ENCODE data around the gene ATP2C2. TPM values are rescaled to one million over a fixed set of nuclear protein-coding genes. Genes with fewer than 3 reads are reported as not detected.
"Not testable (repeated sequence)": the region's sequence is repeated elsewhere in the genome, so short reads cannot be mapped to it uniquely, and the experiment has no call there.

ATP2C2 gene
- total and polyA plus RNA-seq, 7 experiments from 2014 or later = 0.20 TPM; not detected in 6

- no peak overlapping the region for H3K4me3 Mint-ChIP-seq
- no peaks in the 10 kb centered on the region for H3K9me3 ChIP-seq (ENCODE audit: control insufficient read depth in 2 of 3, low read length in 3 of 3)
- no peaks in the 10 kb centered on the region for H3K4me1 Mint-ChIP-seq
- H3K4me3 ChIP-seq (ENCODE audit: low read length) = no peak overlapping the region
- no peak overlapping the region for H3K27ac Mint-ChIP-seq
- peaks cover 19 to 46% (median 23%) of the 10 kb centered on the region in 5 donors for H3K27me3 Mint-ChIP-seq
- ChIA-PET CTCF (no interaction called here), POLR2A (no interaction called here)
- peaks cover 0 to 5% (median 1%) of the 10 kb centered on the region in 11 donors for H3K9me3 Mint-ChIP-seq
- intact Hi-C loops (cut with micrococcal nuclease) = no loop called here
- H3K36me3 Mint-ChIP-seq = peaks cover 0 to 4% (median 0%) of the 10 kb centered on the region in 5 donors
- DNase-seq (no peak), ATAC-seq (no peak)
- no peak overlapping the region for H3K27ac ChIP-seq (ENCODE audit: low read depth, low read length)
- no peaks in the 10 kb centered on the region for H3K36me3 ChIP-seq (ENCODE audit: control insufficient read depth in 2 of 3, insufficient read depth in 3 of 3, low read length in 3 of 3)
- H3K4me1 ChIP-seq (ENCODE audit: control insufficient read depth in 2 of 2, insufficient read depth in 2 of 2, low read length in 2 of 2) = no peaks in the 10 kb centered on the region
- H3K27me3 ChIP-seq (ENCODE audit: control insufficient read depth in 2 of 2, insufficient read depth in 2 of 2, low read length in 2 of 2) = no peaks in the 10 kb centered on the region
Measured at GRCh38 chr16:84397090-84397489, 28.8 kb downstream of the ATP2C2 start.

- Histone ChIP-seq H3K27me3 (ENCODE audit: control insufficient read depth in 2 of 2, insufficient read depth in 2 of 2, low read length in 2 of 2) (no peaks in the 10 kb centered on the region), H3K4me3 (ENCODE audit: low read length) (no peak overlapping the region), H3K4me1 (ENCODE audit: control insufficient read depth in 2 of 2, insufficient read depth in 2 of 2, low read length in 2 of 2) (no peaks in the 10 kb centered on the region), H3K27ac (ENCODE audit: low read depth, low read length) (no peak overlapping the region), H3K36me3 (ENCODE audit: control insufficient read depth in 2 of 3, insufficient read depth in 3 of 3, low read length in 3 of 3) (no peaks in the 10 kb centered on the region), H3K9me3 (ENCODE audit: control insufficient read depth in 2 of 3, low read length in 3 of 3) (no peaks in the 10 kb centered on the region)
- H3K27me3 Mint-ChIP-seq = peaks cover 24 to 46% (median 30%) of the 10 kb centered on the region in 5 donors
- no peak for DNase-seq
- H3K4me3 Mint-ChIP-seq = no peak overlapping the region
- H3K36me3 Mint-ChIP-seq = peaks cover 0 to 4% (median 0%) of the 10 kb centered on the region in 5 donors
- H3K4me1 Mint-ChIP-seq = no peaks in the 10 kb centered on the region
- peaks cover 0 to 5% (median 1%) of the 10 kb centered on the region in 11 donors for H3K9me3 Mint-ChIP-seq
- ATAC-seq = no peak
- CTCF ChIA-PET = no interaction called here
- H3K27ac Mint-ChIP-seq = no peak overlapping the region
- intact Hi-C loops (cut with micrococcal nuclease) = no loop called here
- POLR2A ChIA-PET = no interaction called here
Measured at GRCh38 chr16:84398701-84399100, 30.4 kb downstream of the ATP2C2 start.

- H3K4me3 Mint-ChIP-seq, H3K9me3 Mint-ChIP-seq, ATAC-seq: not testable (repeated sequence)
Measured at GRCh38 chr16:84399912-84400311, 31.6 kb downstream of the ATP2C2 start.

GRCh38 chr16:84403435-84403834, 35.1 kb downstream of the ATP2C2 start:
- DNase-seq; CTCF ChIA-PET; H3K9me3 Mint-ChIP-seq; H3K4me3 Mint-ChIP-seq; H3K4me3 ChIP-seq (ENCODE audit: low read length); ATAC-seq; H3K27ac ChIP-seq (ENCODE audit: low read depth, low read length); H3K36me3 ChIP-seq (ENCODE audit: control insufficient read depth in 2 of 3, insufficient read depth in 3 of 3, low read length in 3 of 3); POLR2A ChIA-PET; H3K9me3 ChIP-seq (ENCODE audit: control insufficient read depth in 2 of 3, low read length in 3 of 3); intact Hi-C loops (cut with micrococcal nuclease); H3K36me3 Mint-ChIP-seq; H3K4me1 ChIP-seq (ENCODE audit: control insufficient read depth in 2 of 2, insufficient read depth in 2 of 2, low read length in 2 of 2); H3K27me3 ChIP-seq (ENCODE audit: control insufficient read depth in 2 of 2, insufficient read depth in 2 of 2, low read length in 2 of 2); H3K4me1 Mint-ChIP-seq; H3K27ac Mint-ChIP-seq: not testable (repeated sequence)
- peaks cover 38 to 59% (median 45%) of the 10 kb centered on the region in 5 donors for H3K27me3 Mint-ChIP-seq

More at GRCh38 chr16:84399912-84400311, 31.6 kb downstream of the ATP2C2 start:
- H3K27me3 ChIP-seq (ENCODE audit: control insufficient read depth in 2 of 2, insufficient read depth in 2 of 2, low read length in 2 of 2); H3K36me3 ChIP-seq (ENCODE audit: control insufficient read depth in 2 of 3, insufficient read depth in 3 of 3, low read length in 3 of 3); H3K4me3 ChIP-seq (ENCODE audit: low read length); H3K27ac Mint-ChIP-seq; H3K4me1 ChIP-seq (ENCODE audit: control insufficient read depth in 2 of 2, insufficient read depth in 2 of 2, low read length in 2 of 2); H3K27ac ChIP-seq (ENCODE audit: low read depth, low read length); H3K36me3 Mint-ChIP-seq; H3K4me1 Mint-ChIP-seq; POLR2A ChIA-PET; intact Hi-C loops (cut with micrococcal nuclease); DNase-seq; H3K9me3 ChIP-seq (ENCODE audit: control insufficient read depth in 2 of 3, low read length in 3 of 3); CTCF ChIA-PET: not testable (repeated sequence)
- peaks cover 31 to 49% (median 38%) of the 10 kb centered on the region in 5 donors for H3K27me3 Mint-ChIP-seq

GRCh38 chr16:84404324-84404723, 36.0 kb downstream of the ATP2C2 start:
- H3K4me3 Mint-ChIP-seq = no peak overlapping the region
- DNase-seq (no peak), ATAC-seq (no peak)
- no peaks in the 10 kb centered on the region for H3K9me3 ChIP-seq (ENCODE audit: control insufficient read depth in 2 of 3, low read length in 3 of 3)
- H3K36me3 ChIP-seq (ENCODE audit: control insufficient read depth in 2 of 3, insufficient read depth in 3 of 3, low read length in 3 of 3) = no peaks in the 10 kb centered on the region
- peaks cover 0 to 4% (median 0%) of the 10 kb centered on the region in 11 donors for H3K9me3 Mint-ChIP-seq
- no peaks in the 10 kb centered on the region for H3K27me3 ChIP-seq (ENCODE audit: control insufficient read depth in 2 of 2, insufficient read depth in 2 of 2, low read length in 2 of 2)
- no peak overlapping the region for H3K4me3 ChIP-seq (ENCODE audit: low read length)
- intact Hi-C loops (cut with micrococcal nuclease) = no loop called here
- no peak overlapping the region for H3K27ac ChIP-seq (ENCODE audit: low read depth, low read length)
- no peaks in the 10 kb centered on the region for H3K36me3 Mint-ChIP-seq
- CTCF ChIA-PET = no interaction called here
- H3K4me1 ChIP-seq (ENCODE audit: control insufficient read depth in 2 of 2, insufficient read depth in 2 of 2, low read length in 2 of 2) = no peaks in the 10 kb centered on the region
- peaks cover 33 to 59% (median 45%) of the 10 kb centered on the region in 5 donors for H3K27me3 Mint-ChIP-seq
- H3K27ac Mint-ChIP-seq = no peak overlapping the region
- POLR2A ChIA-PET = no interaction called here
- H3K4me1 Mint-ChIP-seq = peaks cover 0 to 3% (median 0%) of the 10 kb centered on the region in 7 donors

GRCh38 chr16:84404936-84405639, 36.8 kb downstream of the ATP2C2 start:
- H3K9me3 ChIP-seq (ENCODE audit: control insufficient read depth in 2 of 3, low read length in 3 of 3) = no peaks in the 10 kb centered on the region
- POLR2A ChIA-PET = no interaction called here
- Mint-ChIP-seq H3K36me3 (no peaks in the 10 kb centered on the region), H3K4me3 (no peak overlapping the region), H3K27ac (no peak overlapping the region), H3K4me1 (peaks cover 0 to 3% (median 0%) of the 10 kb centered on the region in 7 donors), H3K9me3 (peaks cover 0 to 4% (median 0%) of the 10 kb centered on the region in 11 donors), H3K27me3 (peaks cover 30 to 56% (median 45%) of the 10 kb centered on the region in 5 donors)
- intact Hi-C loops (cut with micrococcal nuclease) = no loop called here
- no peaks in the 10 kb centered on the region for H3K36me3 ChIP-seq (ENCODE audit: control insufficient read depth in 2 of 3, insufficient read depth in 3 of 3, low read length in 3 of 3)
- DNase-seq (no peak), ATAC-seq (no peak)
- no peaks in the 10 kb centered on the region for H3K4me1 ChIP-seq (ENCODE audit: control insufficient read depth in 2 of 2, insufficient read depth in 2 of 2, low read length in 2 of 2)
- no peak overlapping the region for H3K27ac ChIP-seq (ENCODE audit: low read depth, low read length)
- H3K4me3 ChIP-seq (ENCODE audit: low read length) = no peak overlapping the region
- CTCF ChIA-PET = no interaction called here
- no peaks in the 10 kb centered on the region for H3K27me3 ChIP-seq (ENCODE audit: control insufficient read depth in 2 of 2, insufficient read depth in 2 of 2, low read length in 2 of 2)

All from naive thymus-derived CD4-positive, alpha-beta T cell (primary cell).